SK-N-SH (cell line): Measurements from ENCODE around the gene FYN. TPM values are rescaled to one million over a fixed set of nuclear protein-coding genes. Genes with fewer than 3 reads are reported as not detected.

Experiments
- CTCF ChIA-PET: fragments of 300-600, 350-600 bp; formaldehyde crosslinking; extraction: SDS; loops from one replicate; lab custom pipeline; 2021; lab: Yijun Ruan, JAX
- POLR2A ChIA-PET: fragments of 350-600 bp; sonication (Branson Sonifier 250); formaldehyde crosslinking; extraction: SDS; loops from one replicate; lab custom pipeline; 2020; ENCODE audit warnings: antibody characterized with exemption, inconsistent platforms; lab: Yijun Ruan, JAX
- DNase-seq: peaks from one replicate; pipeline ENCODE4 v3.0.0; 2012
- H2AFZ ChIP-seq: fragments of 200-600 bp; sonication (generic); 2 replicates; pipeline ENCODE4 v1.8.1; 2016; ENCODE audit warnings: antibody characterized with exemption, mild to moderate bottlenecking, low read depth
- H3F3A ChIP-seq: fragments of 200-600 bp; sonication (generic); replicated peaks from 2 replicates; pipeline ENCODE3; 2016; ENCODE audit warnings: antibody characterized with exemption, mild to moderate bottlenecking; ENCODE audit not compliant: insufficient read depth
- H3K27ac ChIP-seq, 2 experiments: fragments of 200-500 bp in 1 of 2; fragments of 200-600 bp in 1 of 2; sonication (Bioruptor generic) in 1 of 2; sonication (generic), shearing (Covaris generic) in 1 of 2; 2 replicates each; pipeline versions ENCODE4 v1.5.1 to v1.6.1; 2014 to 2016; ENCODE audit warnings: low read depth in 2 of 2, inconsistent platforms in 1 of 2, low read length in 1 of 2, mild to moderate bottlenecking in 1 of 2, mixed read lengths in 1 of 2
- H3K27me3 ChIP-seq: fragments of 200-600 bp; sonication (generic), shearing (Covaris generic); 2 replicates; pipeline ENCODE4 v1.6.1; 2016; ENCODE audit warnings: mixed run types; ENCODE audit not compliant: insufficient read depth
- H3K36me3 ChIP-seq, 2 experiments: fragments of 200-500 bp in 1 of 2; fragments of 200-600 bp in 1 of 2; sonication (Bioruptor generic) in 1 of 2; sonication (generic) in 1 of 2; replicated peaks in 1 of 2; 2 replicates each; pipeline versions ENCODE3 to v1.5.1; 2014 to 2016; ENCODE audit warnings: low read length in 1 of 2, mild to moderate bottlenecking in 1 of 2; ENCODE audit not compliant: insufficient read depth in 2 of 2, control insufficient read depth in 1 of 2
- H3K4me1 ChIP-seq, 2 experiments: fragments of 200-500 bp in 1 of 2; fragments of 200-600 bp in 1 of 2; sonication (Bioruptor generic) in 1 of 2; sonication (generic), shearing (Covaris generic) in 1 of 2; 2 replicates each; pipeline versions ENCODE4 v1.5.1 to v1.6.1; 2014 to 2016; ENCODE audit warnings: low read depth in 1 of 2, low read length in 1 of 2, mixed run types in 1 of 2; ENCODE audit not compliant: insufficient read depth in 2 of 2, control insufficient read depth in 1 of 2
- H3K4me2 ChIP-seq: fragments of 200-600 bp; sonication (generic), shearing (Covaris generic); 2 replicates; pipeline ENCODE4 v1.6.1; 2017; ENCODE audit warnings: mixed run types
- H3K4me3 ChIP-seq, 2 experiments: fragments of 200-500 bp in 1 of 2; fragments of 200-600 bp in 1 of 2; sonication (Bioruptor generic) in 1 of 2; sonication (generic), shearing (Covaris generic) in 1 of 2; 2 replicates each; pipeline versions ENCODE4 v1.5.1 to v1.8.1; 2014 to 2016; ENCODE audit warnings: low read depth in 2 of 2, inconsistent platforms in 1 of 2, low read length in 1 of 2, mild to moderate bottlenecking in 1 of 2, mixed read lengths in 1 of 2, moderate library complexity in 1 of 2
- H3K79me2 ChIP-seq: fragments of 200-600 bp; sonication (generic); 2 replicates; pipeline ENCODE4 v1.8.1; 2017; ENCODE audit warnings: mild to moderate bottlenecking; ENCODE audit not compliant: insufficient read depth
- H3K9ac ChIP-seq: fragments of 200-600 bp; sonication (generic); 2 replicates; pipeline ENCODE4 v1.6.1; 2017; ENCODE audit warnings: mixed run types
- H3K9me2 ChIP-seq: fragments of 200-600 bp; sonication (generic); 2 replicates; pipeline ENCODE4 v1.6.1; 2017; ENCODE audit warnings: mixed run types
- H3K9me3 ChIP-seq: fragments of 200-600 bp; sonication (generic); 2 replicates; pipeline ENCODE4 v1.6.1; 2017; ENCODE audit warnings: mixed run types, mild to moderate bottlenecking, moderate library complexity
- H4K20me1 ChIP-seq: fragments of 200-600 bp; sonication (generic); 2 replicates; pipeline ENCODE4 v1.6.1; 2017; ENCODE audit warnings: mild to moderate bottlenecking, mixed run types; ENCODE audit not compliant: insufficient read depth
- EP300 ChIP-seq, 2 experiments: IDR thresholded peaks; 2 replicates each; pipeline versions ENCODE4 v1.4.0 to v1.6.1; 2012; ENCODE audit warnings: borderline replicate concordance in 1 of 2, low read depth in 1 of 2, low read length in 1 of 2
- EZH2phosphoT487 ChIP-seq: fragments of 200-600 bp; sonication (generic); IDR thresholded peaks from 2 replicates; pipeline ENCODE4 v1.6.1; 2017; ENCODE audit warnings: low read depth, mixed run types, mild to moderate bottlenecking, antibody characterized with exemption, moderate library complexity, borderline replicate concordance
- FOSL2 ChIP-seq: IDR thresholded peaks from 2 replicates; pipeline ENCODE4 v1.4.0; 2012; ENCODE audit warnings: low read depth, mild to moderate bottlenecking, moderate library complexity, borderline replicate concordance
- FOXJ3 ChIP-seq: sonication (generic); formaldehyde crosslinking; IDR thresholded peaks from 2 replicates; pipeline ENCODE4 v1.5.1; 2020; ENCODE audit warnings: mild to moderate bottlenecking, missing genetic modification reagents
- FOXM1 ChIP-seq: IDR thresholded peaks from 2 replicates; pipeline ENCODE4 v1.4.0; 2012; ENCODE audit warnings: low read depth, mild to moderate bottlenecking
- GATA2 ChIP-seq: sonication (generic); formaldehyde crosslinking; IDR thresholded peaks from 2 replicates; pipeline ENCODE4 v1.5.0; 2020; ENCODE audit warnings: mild to moderate bottlenecking, missing genetic modification reagents
- JUND ChIP-seq: IDR thresholded peaks from 2 replicates; pipeline ENCODE4 v1.4.0; 2012
- NFIC ChIP-seq: IDR thresholded peaks from 2 replicates; pipeline ENCODE4 v1.4.0; 2012; ENCODE audit warnings: borderline replicate concordance
- NRF1 ChIP-seq: IDR thresholded peaks from 2 replicates; pipeline ENCODE4 v1.6.1; 2012; ENCODE audit warnings: low read depth, mild to moderate bottlenecking, low read length
- RAD21 ChIP-seq: IDR thresholded peaks from 2 replicates; pipeline ENCODE4 v1.6.1; 2012; ENCODE audit warnings: mild to moderate bottlenecking, low read length
- RCOR1 ChIP-seq: fragments of 150-350 bp; IDR thresholded peaks from 2 replicates; pipeline ENCODE4 v1.6.1; 2017; ENCODE audit warnings: antibody characterized with exemption, low read length
- RXRA ChIP-seq: IDR thresholded peaks from 2 replicates; pipeline ENCODE4 v1.4.0; 2012; ENCODE audit warnings: low read depth, mild to moderate bottlenecking, borderline replicate concordance
- SIN3A ChIP-seq: IDR thresholded peaks from 2 replicates; pipeline ENCODE4 v1.6.1; 2012; ENCODE audit warnings: low read depth, mild to moderate bottlenecking, low read length, moderate library complexity, borderline replicate concordance
- SMC3 ChIP-seq: IDR thresholded peaks from 2 replicates; pipeline ENCODE4 v1.6.1; 2012; ENCODE audit warnings: low read depth, low read length, improper control_type of control experiment
- TAF1 ChIP-seq: IDR thresholded peaks from 2 replicates; pipeline ENCODE4 v1.6.1; 2012; ENCODE audit warnings: low read depth, mild to moderate bottlenecking, low read length, moderate library complexity, borderline replicate concordance
- TCF12 ChIP-seq: IDR thresholded peaks from 2 replicates; pipeline ENCODE4 v1.4.0; 2012
- YY1 ChIP-seq: IDR thresholded peaks from 2 replicates; pipeline ENCODE4 v1.4.0; 2012; ENCODE audit warnings: low read depth, mild to moderate bottlenecking
- WGBS: methylation state at CpG from one replicate; pipeline ENCODE4 v1.1.6; 2017; ENCODE audit warnings: low lambda C conversion rate; 5-methylcytosine and 5-hydroxymethylcytosine counted together
- polyA plus RNA-seq, 3 experiments: library from polyadenylated mRNA; depleted of rRNA; stranded (reverse); fragments of >200 nt; gene quantifications; 2 replicates each; pipeline ENCODE4 v1.2.3, GENCODE V29; 2012
- TF ChIP-seq, protein P1 (sequence below): IDR thresholded peaks from 2 replicates; pipeline ENCODE4 v1.4.0; 2012; ENCODE audit warnings: low read depth
- TF ChIP-seq, protein P2 (sequence below): IDR thresholded peaks from 2 replicates; pipeline ENCODE4 v1.4.0; 2012; ENCODE audit warnings: low read depth, borderline replicate concordance
- TF ChIP-seq, protein P3 (sequence below): IDR thresholded peaks from 2 replicates; pipeline ENCODE4 v1.4.0; 2012; ENCODE audit warnings: low read depth, borderline replicate concordance
- TF ChIP-seq, protein P4 (sequence below): fragments of 150-350 bp; IDR thresholded peaks from 2 replicates; pipeline ENCODE4 v1.6.1; 2017; ENCODE audit warnings: antibody characterized with exemption, low read length, low read depth, borderline replicate concordance

FYN gene
- polyA plus RNA-seq, 1 of the 3 experiments (the other 2 are of a cell fraction): 31.0 TPM

DNA sequence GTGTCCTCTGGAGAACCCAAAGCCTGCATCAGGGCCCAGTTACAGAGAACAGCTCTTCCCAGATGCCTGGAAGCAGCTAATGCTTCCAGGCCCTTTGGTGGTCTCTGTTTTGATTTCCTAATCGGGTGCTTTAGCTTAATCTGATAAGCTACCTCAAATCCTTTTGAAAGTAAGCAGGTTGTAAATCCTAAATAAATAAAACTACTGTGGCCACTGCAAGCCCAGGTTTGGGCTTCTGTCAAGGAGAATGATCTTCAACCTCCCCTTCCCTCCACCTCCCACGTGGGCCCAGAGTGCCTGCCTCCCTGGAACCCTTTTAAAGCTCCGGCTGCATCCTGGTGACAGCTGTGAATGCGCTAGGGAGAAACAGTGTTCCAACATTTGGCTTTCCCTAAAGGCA, 25.2 kb upstream of the FYN start:
- DNase-seq: no peak
- no peaks in the 10 kb centered on the region for H3K36me3 ChIP-seq
- H3K4me2 ChIP-seq: no peak overlapping the region
- no peak overlapping the region for H3K27ac ChIP-seq
- 54% methylated on average over 4 of the region's 4 CpGs for WGBS
- TF ChIP-seq YY1: no peak
- TF ChIP-seq FOXJ3: no peak
- TF ChIP-seq EZH2phosphoT487: no peak
- no peak for TF ChIP-seq EP300 (IDR thresholded peaks at IDR 0.05; ENCODE audit: borderline replicate concordance in 1 of 2, low read depth in 1 of 2, low read length in 1 of 2)
- no peak for TF ChIP-seq RXRA
- TF ChIP-seq SMC3: no peak
- TF ChIP-seq TAF1: no peak
- TF ChIP-seq, protein P1, sequence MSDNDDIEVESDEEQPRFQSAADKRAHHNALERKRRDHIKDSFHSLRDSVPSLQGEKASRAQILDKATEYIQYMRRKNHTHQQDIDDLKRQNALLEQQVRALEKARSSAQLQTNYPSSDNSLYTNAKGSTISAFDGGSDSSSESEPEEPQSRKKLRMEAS: no peak
- TF ChIP-seq FOXM1: no peak
- no peak for TF ChIP-seq FOSL2
- no peak for TF ChIP-seq RAD21
- TF ChIP-seq TCF12: no peak
- TF ChIP-seq, protein P2, sequence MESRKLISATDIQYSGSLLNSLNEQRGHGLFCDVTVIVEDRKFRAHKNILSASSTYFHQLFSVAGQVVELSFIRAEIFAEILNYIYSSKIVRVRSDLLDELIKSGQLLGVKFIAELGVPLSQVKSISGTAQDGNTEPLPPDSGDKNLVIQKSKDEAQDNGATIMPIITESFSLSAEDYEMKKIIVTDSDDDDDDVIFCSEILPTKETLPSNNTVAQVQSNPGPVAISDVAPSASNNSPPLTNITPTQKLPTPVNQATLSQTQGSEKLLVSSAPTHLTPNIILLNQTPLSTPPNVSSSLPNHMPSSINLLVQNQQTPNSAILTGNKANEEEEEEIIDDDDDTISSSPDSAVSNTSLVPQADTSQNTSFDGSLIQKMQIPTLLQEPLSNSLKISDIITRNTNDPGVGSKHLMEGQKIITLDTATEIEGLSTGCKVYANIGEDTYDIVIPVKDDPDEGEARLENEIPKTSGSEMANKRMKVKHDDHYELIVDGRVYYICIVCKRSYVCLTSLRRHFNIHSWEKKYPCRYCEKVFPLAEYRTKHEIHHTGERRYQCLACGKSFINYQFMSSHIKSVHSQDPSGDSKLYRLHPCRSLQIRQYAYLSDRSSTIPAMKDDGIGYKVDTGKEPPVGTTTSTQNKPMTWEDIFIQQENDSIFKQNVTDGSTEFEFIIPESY: no peak
- TF ChIP-seq, all 33 proteins: peak for 0
- no peaks in the 10 kb centered on the region for H3K27me3 ChIP-seq
- H3K9me3 ChIP-seq: no peaks in the 10 kb centered on the region
- peaks cover 0 to 7% of the 10 kb centered on the region in 2 experiments; a peak in 2 of 4 replicates for H3K4me1 ChIP-seq
- H2AFZ ChIP-seq: no peak overlapping the region
- no peaks in the 10 kb centered on the region for H3K9me2 ChIP-seq
- ChIA-PET CTCF (no interaction called here), POLR2A (no interaction called here)
- H4K20me1 ChIP-seq: no peaks in the 10 kb centered on the region
- H3F3A ChIP-seq: peaks cover 5% of the 10 kb centered on the region
- no peaks in the 10 kb centered on the region for H3K79me2 ChIP-seq
- H3K4me3 ChIP-seq: no peak overlapping the region
- no peak overlapping the region for H3K9ac ChIP-seq

DNA sequence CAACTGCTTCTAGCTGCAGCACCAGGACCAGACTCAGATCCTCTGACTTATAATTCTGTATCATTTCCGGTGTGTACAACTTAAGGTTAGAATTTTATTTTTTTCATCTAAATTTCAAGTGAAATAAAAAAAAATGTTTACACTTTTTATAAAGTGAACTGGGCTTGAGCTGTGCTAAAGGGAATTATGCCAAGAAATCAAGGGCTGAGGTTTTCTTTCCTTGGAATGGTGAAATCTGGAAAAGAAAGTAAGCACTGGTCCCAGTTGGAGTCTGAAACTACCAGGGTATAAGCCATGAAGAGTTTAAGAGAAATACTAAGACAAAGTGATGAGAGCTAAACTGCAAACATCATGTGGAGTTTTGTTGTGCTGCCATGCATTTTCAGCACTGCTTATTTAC, 21.7 kb upstream of the FYN start:
- CTCF ChIA-PET: interaction anchor here (0.8 kb wide), 1 partner anchor 27 kb away, joined by 3 read pairs; no protein-coding TSS in a partner anchor
- H2AFZ ChIP-seq: 0 out of 2 replicates have a peak overlapping the region, but pooled peaks have one; percentile 8
- H3K4me2 ChIP-seq: peak overlapping the region; percentile 69; the same call in 1 of the 2 replicates
- TF ChIP-seq, protein P3, sequence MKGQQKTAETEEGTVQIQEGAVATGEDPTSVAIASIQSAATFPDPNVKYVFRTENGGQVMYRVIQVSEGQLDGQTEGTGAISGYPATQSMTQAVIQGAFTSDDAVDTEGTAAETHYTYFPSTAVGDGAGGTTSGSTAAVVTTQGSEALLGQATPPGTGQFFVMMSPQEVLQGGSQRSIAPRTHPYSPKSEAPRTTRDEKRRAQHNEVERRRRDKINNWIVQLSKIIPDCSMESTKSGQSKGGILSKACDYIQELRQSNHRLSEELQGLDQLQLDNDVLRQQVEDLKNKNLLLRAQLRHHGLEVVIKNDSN: no peak
- TF ChIP-seq RCOR1 (no peak), GATA2 (CRISPR knock-in tag) (no peak), JUND (no peak), NRF1 (no peak), NFIC (no peak), FOXJ3 (no peak), TAF1 (no peak), SIN3A (no peak)
- TF ChIP-seq, protein P2: no peak
- TF ChIP-seq, protein P4, sequence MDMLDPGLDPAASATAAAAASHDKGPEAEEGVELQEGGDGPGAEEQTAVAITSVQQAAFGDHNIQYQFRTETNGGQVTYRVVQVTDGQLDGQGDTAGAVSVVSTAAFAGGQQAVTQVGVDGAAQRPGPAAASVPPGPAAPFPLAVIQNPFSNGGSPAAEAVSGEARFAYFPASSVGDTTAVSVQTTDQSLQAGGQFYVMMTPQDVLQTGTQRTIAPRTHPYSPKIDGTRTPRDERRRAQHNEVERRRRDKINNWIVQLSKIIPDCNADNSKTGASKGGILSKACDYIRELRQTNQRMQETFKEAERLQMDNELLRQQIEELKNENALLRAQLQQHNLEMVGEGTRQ: no peak

More for the DNA sequence above, 21.7 kb upstream of the FYN start:
- H3K4me3 ChIP-seq: no peak overlapping the region
- H3K9me2 ChIP-seq: no peaks in the 10 kb centered on the region
- peaks cover 0 to 7% of the 10 kb centered on the region in 2 experiments; a peak in 2 of 4 replicates for H3K4me1 ChIP-seq
- no peak overlapping the region for H3K9ac ChIP-seq
- H4K20me1 ChIP-seq: no peaks in the 10 kb centered on the region
- WGBS: 78% methylated on average over 1 of the region's 1 CpG
- H3K27me3 ChIP-seq: no peaks in the 10 kb centered on the region
- DNase-seq: no peak
- peaks cover 5% of the 10 kb centered on the region for H3F3A ChIP-seq
- no peaks in the 10 kb centered on the region for H3K36me3 ChIP-seq
- no peaks in the 10 kb centered on the region for H3K9me3 ChIP-seq
- H3K79me2 ChIP-seq: no peaks in the 10 kb centered on the region
- POLR2A ChIA-PET: no interaction called here
- peak overlapping the region in 1 of 2 experiments; percentile 65; a peak in 2 of 4 replicates for H3K27ac ChIP-seq
